Neural progenitor cell (in vitro differentiated cells): ENCODE measurements around the gene EXOC8. TPM values are rescaled to one million over a fixed set of nuclear protein-coding genes. Genes with fewer than 3 reads are reported as not detected.

Experiments used
- DNase-seq: peaks from one replicate; pipeline ENCODE4 v3.0.0-alpha.2; 2016; ENCODE audit warnings: low spot score
- H2AFZ ChIP-seq: fragments of 200-600 bp; sonication (generic); replicated peaks from 2 replicates; pipeline ENCODE4 v1.6.1; 2016; ENCODE audit warnings: antibody characterized with exemption
- H3F3A ChIP-seq: fragments of 200-600 bp; sonication (generic); 2 replicates; pipeline ENCODE4 v1.6.1; 2016; ENCODE audit warnings: antibody characterized with exemption, low read depth
- H3K27ac ChIP-seq: fragments of 200-600 bp; sonication (generic); 2 replicates; pipeline ENCODE4 v1.5.1; 2016; ENCODE audit warnings: mild to moderate bottlenecking
- H3K27me3 ChIP-seq: fragments of 200-600 bp; sonication (generic); 2 replicates; pipeline ENCODE4 v1.6.1; 2016; ENCODE audit warnings: mild to moderate bottlenecking, moderate library complexity
- H3K36me3 ChIP-seq: fragments of 200-600 bp; sonication (generic); 2 replicates; pipeline ENCODE4 v1.5.1; 2016
- H3K4me1 ChIP-seq: fragments of 200-600 bp; sonication (generic); 2 replicates; pipeline ENCODE4 v1.6.1; 2016; ENCODE audit warnings: mixed run types
- H3K4me2 ChIP-seq: fragments of 200-600 bp; sonication (generic); 2 replicates; pipeline ENCODE4 v1.6.1; 2016
- H3K4me3 ChIP-seq: fragments of 200-600 bp; sonication (generic); 2 replicates; pipeline ENCODE4 v1.5.1; 2016
- H3K79me2 ChIP-seq: fragments of 200-600 bp; sonication (generic); 2 replicates; pipeline ENCODE4 v1.6.1; 2016; ENCODE audit warnings: low read depth
- H3K9ac ChIP-seq: fragments of 200-600 bp; sonication (generic); 2 replicates; pipeline ENCODE4 v1.6.1; 2016
- H3K9me3 ChIP-seq: fragments of 200-600 bp; sonication (generic); 2 replicates; pipeline ENCODE4 v1.5.1; 2016; ENCODE audit warnings: low read depth
- H4K20me1 ChIP-seq: fragments of 200-600 bp; sonication (generic); 2 replicates; pipeline ENCODE4 v1.6.1; 2016; ENCODE audit warnings: low read depth
- H3K27ac Mint-ChIP-seq: 3 replicates; pipeline ENCODE4 v1.8.0; 2021; ENCODE audit warnings: mixed read lengths
- H3K27me3 Mint-ChIP-seq: 2 replicates; pipeline ENCODE4 v1.8.0; 2022; ENCODE audit warnings: low read depth, mild to moderate bottlenecking, inconsistent platforms, moderate library complexity, mixed read lengths; ENCODE audit not compliant: insufficient read depth
- H3K36me3 Mint-ChIP-seq: 3 replicates; pipeline ENCODE4 v1.8.0; 2021; ENCODE audit warnings: mixed read lengths
- H3K4me1 Mint-ChIP-seq: 3 replicates; pipeline ENCODE4 v1.8.0; 2021; ENCODE audit warnings: mixed read lengths
- H3K4me3 Mint-ChIP-seq: 3 replicates; pipeline ENCODE4 v1.8.0; 2021; ENCODE audit warnings: mild to moderate bottlenecking, moderate library complexity, mixed read lengths
- H3K9me3 Mint-ChIP-seq: 3 replicates; pipeline ENCODE4 v1.8.0; 2020; ENCODE audit warnings: mixed read lengths
- CTCF ChIP-seq: fragments of 200-600 bp; sonication (generic); IDR thresholded peaks from 2 replicates; pipeline ENCODE4 v1.5.1; 2017; ENCODE audit warnings: antibody characterized with exemption, mild to moderate bottlenecking
- EZH2 ChIP-seq: fragments of 200-600 bp; sonication (generic); IDR thresholded peaks from 2 replicates; pipeline ENCODE4 v1.6.1; 2017; ENCODE audit warnings: antibody characterized with exemption, mild to moderate bottlenecking, moderate library complexity
- EZH2phosphoT487 ChIP-seq: fragments of 200-600 bp; sonication (generic); IDR thresholded peaks from 2 replicates; pipeline ENCODE4 v1.6.1; 2017; ENCODE audit warnings: antibody characterized with exemption
- total RNA-seq: library from RNA; depleted of rRNA; stranded (reverse); fragments of >200 nt; gene quantifications from 2 replicates; pipeline ENCODE4 v1.2.3, GENCODE V29; 2015; ENCODE audit warnings: low replicate concordance

Gene EXOC8
- total RNA-seq, 1 donor from 2014 or later = 11.8 TPM

DNA sequence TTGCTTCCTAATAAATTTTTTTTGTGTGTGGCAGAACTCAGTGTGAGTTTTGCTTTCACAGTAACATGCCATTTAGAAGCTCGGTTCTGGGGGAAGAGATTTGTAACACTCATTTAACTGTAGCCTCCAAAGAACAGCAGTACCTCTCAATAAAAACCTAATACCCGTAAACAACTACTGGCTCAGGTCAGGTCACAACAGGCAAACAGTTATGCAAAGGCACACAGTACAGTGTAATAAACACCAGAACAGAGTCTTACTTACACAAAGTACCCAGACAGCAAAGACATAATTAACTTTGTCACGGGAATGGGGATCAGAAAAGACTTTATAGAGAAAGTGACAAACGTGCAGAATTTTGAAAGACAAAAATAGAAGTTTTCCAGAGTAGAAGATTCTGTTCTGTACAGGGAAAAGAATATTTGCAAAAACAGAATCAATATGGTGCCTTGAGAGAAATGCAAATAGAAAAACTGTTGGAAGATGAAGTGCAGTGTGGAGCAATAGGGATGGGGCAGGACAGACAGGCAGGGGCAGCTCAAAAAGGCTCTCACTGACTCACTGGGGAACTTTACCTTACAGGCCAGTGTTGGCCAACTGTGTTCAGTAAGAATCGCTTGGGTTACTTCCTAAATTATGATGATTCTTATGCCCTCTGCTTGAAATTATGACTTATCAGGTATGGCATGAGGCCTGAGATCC lies 45.7 kb upstream of the EXOC8 start:
- no peaks in the 10 kb centered on the region for H3F3A ChIP-seq
- H4K20me1 ChIP-seq = peaks cover 60% of the 10 kb centered on the region
- no peaks in the 10 kb centered on the region for H3K27me3 ChIP-seq
- no peak overlapping the region for H3K9ac ChIP-seq
- no peak overlapping the region for H3K27ac Mint-ChIP-seq
- no peaks in the 10 kb centered on the region for H3K36me3 ChIP-seq
- peaks cover 5% of the 10 kb centered on the region for H3K36me3 Mint-ChIP-seq
- no peak overlapping the region for H3K4me3 ChIP-seq
- TF ChIP-seq CTCF (no peak), EZH2phosphoT487 (no peak), EZH2 (no peak)
- no peaks in the 10 kb centered on the region for H3K9me3 ChIP-seq
- H3K27ac ChIP-seq = no peak overlapping the region
- H3K9me3 Mint-ChIP-seq = no peaks in the 10 kb centered on the region
- no peaks in the 10 kb centered on the region for H3K27me3 Mint-ChIP-seq
- H3K4me2 ChIP-seq = no peak overlapping the region
- H3K4me1 Mint-ChIP-seq = no peaks in the 10 kb centered on the region
- H3K4me3 Mint-ChIP-seq = no peak overlapping the region
- H3K4me1 ChIP-seq = no peaks in the 10 kb centered on the region
- DNase-seq = no peak
- no peaks in the 10 kb centered on the region for H3K79me2 ChIP-seq
- no peak overlapping the region for H2AFZ ChIP-seq

DNA sequence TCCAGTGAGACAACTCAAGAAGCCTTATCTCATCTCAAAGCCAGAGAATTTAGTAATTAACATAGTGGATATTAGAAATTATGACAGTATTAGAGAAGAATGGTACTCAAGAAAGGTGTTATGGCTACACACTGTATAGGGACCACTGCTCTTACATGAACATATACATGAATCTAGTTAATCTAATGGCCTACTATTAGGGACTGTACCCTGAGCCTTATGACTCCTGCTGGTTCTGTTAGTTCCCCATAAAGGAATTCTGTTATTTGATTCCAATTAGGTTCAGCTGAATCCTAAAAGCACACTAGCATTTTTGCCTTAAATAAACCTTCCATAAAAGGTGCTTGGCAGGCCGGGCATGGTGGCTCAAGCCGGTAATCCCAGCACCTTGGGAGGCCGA lies 44.8 kb upstream of the EXOC8 start:
- Mint-ChIP-seq H3K4me3 (no peak overlapping the region), H3K27ac (no peak overlapping the region), H3K4me1 (peaks cover 5% of the 10 kb centered on the region), H3K9me3 (no peaks in the 10 kb centered on the region), H3K27me3 (no peaks in the 10 kb centered on the region), H3K36me3 (peaks cover 1% of the 10 kb centered on the region)
- Histone ChIP-seq H2AFZ (no peak overlapping the region), H3K36me3 (no peaks in the 10 kb centered on the region), H3K9me3 (no peaks in the 10 kb centered on the region), H3K27ac (no peak overlapping the region), H4K20me1 (peaks cover 68% of the 10 kb centered on the region), H3K9ac (no peak overlapping the region), H3K4me2 (no peak overlapping the region), H3K27me3 (no peaks in the 10 kb centered on the region), H3K79me2 (no peaks in the 10 kb centered on the region), H3F3A (peaks cover 6% of the 10 kb centered on the region), H3K4me1 (peaks cover 8% of the 10 kb centered on the region), H3K4me3 (no peak overlapping the region)
- no peak for DNase-seq
- TF ChIP-seq EZH2 (no peak), EZH2phosphoT487 (no peak), CTCF (no peak)

- Mint-ChIP-seq H3K9me3 (no peaks in the 10 kb centered on the region), H3K27ac (no peak overlapping the region), H3K27me3 (no peaks in the 10 kb centered on the region), H3K4me3 (no peak overlapping the region), H3K4me1 (peaks cover 8% of the 10 kb centered on the region), H3K36me3 (peaks cover 1% of the 10 kb centered on the region)
- no peaks in the 10 kb centered on the region for H3K27me3 ChIP-seq
- H2AFZ ChIP-seq = no peak overlapping the region
- peaks cover 12% of the 10 kb centered on the region for H3F3A ChIP-seq
- no peak overlapping the region for H3K4me3 ChIP-seq
- H3K27ac ChIP-seq = no peak overlapping the region
- no peaks in the 10 kb centered on the region for H3K36me3 ChIP-seq
- peaks cover 14% of the 10 kb centered on the region for H3K4me1 ChIP-seq
- H3K9me3 ChIP-seq = no peaks in the 10 kb centered on the region
- H4K20me1 ChIP-seq = peaks cover 75% of the 10 kb centered on the region
- no peaks in the 10 kb centered on the region for H3K79me2 ChIP-seq
- DNase-seq = no peak
- H3K4me2 ChIP-seq = no peak overlapping the region
- H3K9ac ChIP-seq = no peak overlapping the region
- TF ChIP-seq CTCF (no peak), EZH2 (no peak), EZH2phosphoT487 (no peak)
These were observed 44.1 kb upstream of the EXOC8 start for GRCh38 chr1:231381729-231382128.
